IPS-NIHi7 (cell line): Measurements from ENCODE around the gene SEPTIN12.
A peak's percentile ranks its signal among the peaks of the same experiment; 100 is the strongest.
"Not testable (repeated sequence)": the region's sequence is repeated elsewhere in the genome, so short reads cannot be mapped to it uniquely, and the experiment has no call there.

Source experiments
- DNase-seq: peaks from one replicate; pipeline ENCODE4 v3.0.0; 2012; ENCODE audit warnings: mixed read lengths; ENCODE audit errors: extremely low spot score

Gene SEPTIN12

DNA sequence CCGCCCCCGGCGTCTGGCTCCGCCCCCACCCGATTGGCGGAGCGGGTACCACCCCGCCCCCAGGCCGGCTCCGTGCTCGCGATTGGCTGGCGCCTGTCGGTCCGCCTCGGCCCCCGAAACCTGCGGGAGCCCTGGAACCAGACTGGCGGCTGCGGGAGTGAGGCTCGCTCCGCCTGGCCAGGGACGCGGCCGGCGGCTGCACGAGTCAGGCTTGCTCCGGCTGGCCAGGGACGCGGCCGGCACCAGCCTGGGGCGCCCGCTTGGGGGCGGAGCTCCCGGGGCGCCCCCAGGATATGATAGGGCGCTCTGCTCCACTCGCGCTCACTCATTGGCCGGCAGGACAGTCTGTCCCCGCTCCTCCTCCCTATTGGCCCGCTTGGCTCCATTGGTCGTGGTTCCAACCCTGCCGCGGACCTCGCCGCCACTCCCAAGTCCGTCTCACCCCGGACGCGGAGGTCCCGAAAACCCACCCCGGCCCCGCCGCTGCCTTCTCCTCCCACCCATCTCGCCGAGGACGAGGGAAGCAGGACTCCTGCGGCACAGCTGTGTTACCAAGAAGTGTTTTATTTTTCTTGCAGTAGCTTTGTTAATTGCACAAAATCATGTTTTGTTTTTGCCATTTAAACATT is 14.6 kb upstream of the SEPTIN12 start:
- peak; percentile 100 for DNase-seq

- peak; percentile 89 for DNase-seq
These were observed 14.0 kb upstream of the SEPTIN12 start, which contains the start of gene ROGDI for GRCh38 chr16:4801962-4802658. Gene ROGDI (minus strand): TSS chr16:4802633. CDS start chr16:4802571, 62 bp downstream.

DNA sequence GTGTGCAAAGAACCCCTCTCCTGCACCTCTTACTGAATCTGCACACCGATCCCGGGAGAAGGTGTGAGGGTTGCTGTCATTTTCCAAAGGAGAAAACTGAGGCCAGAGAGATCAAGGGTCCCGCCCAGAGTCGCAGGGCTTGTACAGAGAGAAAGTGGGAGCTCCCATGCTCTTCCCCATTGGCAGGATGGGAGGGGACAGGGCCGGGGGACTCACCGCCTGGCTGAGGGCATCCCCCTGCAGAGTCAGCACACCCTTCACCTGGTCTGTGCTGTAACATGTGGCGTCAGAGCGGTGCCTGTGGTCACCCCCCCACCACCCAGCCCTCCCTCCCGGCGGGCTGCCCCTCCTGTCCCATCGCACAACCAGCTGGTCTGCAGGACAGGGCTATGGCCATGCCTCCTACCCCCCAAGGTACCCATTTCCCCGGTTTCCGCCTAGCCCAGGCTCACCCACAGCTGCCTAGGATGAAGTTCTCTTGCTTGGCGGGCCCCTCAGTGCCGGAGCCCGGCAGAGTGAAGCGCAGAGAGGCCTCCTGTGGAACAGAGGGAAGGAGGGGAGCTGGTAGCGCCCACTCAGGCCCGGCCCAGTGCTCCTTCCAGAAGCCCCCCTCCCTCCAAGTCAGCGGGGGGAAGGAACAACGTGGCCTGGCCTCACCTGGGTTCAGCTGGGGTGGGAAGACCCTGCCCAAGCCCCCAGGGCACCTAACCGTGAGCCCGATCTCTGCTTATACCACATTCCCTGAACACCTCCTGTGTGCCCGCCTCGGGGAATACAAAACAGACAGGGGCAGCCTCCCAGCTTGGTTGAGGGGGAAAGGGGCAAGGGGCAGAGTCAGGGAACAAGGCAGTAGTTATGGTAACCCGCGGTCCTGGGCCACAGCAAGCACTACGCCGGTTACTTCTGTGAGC is 13.2 kb upstream of the SEPTIN12 start:
- DNase-seq = no peak

GRCh38 chr16:4800290-4801041 is 12.3 kb upstream of the SEPTIN12 start:
- no peak for DNase-seq

- DNase-seq = no peak
These were observed 11.2 kb upstream of the SEPTIN12 start for GRCh38 chr16:4799171-4799855.

GRCh38 chr16:4798456-4798855 is 10.3 kb upstream of the SEPTIN12 start:
- no peak for DNase-seq

- no peak for DNase-seq
These were observed 9.7 kb upstream of the SEPTIN12 start for GRCh38 chr16:4797805-4798252.

DNA sequence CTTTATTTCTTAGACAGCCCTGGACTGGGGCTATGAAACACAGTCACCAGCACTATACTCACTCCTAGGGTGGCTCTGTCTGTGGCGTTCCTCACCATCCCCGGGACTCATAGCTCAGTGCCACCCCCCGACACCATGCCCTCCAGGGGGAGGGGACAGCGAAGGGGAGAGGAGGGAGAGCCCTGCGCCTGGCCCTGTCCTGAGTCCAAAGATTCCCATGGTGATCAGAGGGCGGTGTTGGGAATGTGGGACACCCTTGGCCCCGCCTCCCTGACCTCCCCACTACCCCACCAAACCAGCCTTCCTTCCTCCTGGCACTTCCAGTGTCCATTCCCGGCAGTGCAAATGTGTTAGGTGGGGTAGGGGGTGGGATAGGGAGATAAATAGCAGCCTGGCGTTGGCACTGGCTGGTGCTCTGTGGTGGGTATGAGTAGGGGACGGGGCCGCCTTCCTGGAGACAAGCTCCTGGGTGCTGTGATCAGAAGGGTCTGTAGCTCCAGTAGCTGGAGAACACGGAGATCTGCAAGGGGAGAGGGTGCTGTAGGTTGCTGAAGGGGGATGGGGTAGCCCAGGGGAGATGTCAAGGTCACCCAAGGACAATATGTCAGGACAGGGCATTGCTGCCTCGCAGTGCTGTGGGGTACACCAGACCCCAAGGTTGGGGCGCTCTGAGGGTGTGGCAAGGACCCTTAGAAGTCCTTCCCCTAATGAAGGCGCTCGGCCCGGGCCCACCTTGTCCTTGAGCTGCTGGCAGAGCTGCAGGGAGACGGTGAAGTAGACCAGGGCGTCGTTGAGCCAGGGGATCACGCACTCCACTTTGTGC is 9.0 kb upstream of the SEPTIN12 start:
- no peak for DNase-seq

DNA sequence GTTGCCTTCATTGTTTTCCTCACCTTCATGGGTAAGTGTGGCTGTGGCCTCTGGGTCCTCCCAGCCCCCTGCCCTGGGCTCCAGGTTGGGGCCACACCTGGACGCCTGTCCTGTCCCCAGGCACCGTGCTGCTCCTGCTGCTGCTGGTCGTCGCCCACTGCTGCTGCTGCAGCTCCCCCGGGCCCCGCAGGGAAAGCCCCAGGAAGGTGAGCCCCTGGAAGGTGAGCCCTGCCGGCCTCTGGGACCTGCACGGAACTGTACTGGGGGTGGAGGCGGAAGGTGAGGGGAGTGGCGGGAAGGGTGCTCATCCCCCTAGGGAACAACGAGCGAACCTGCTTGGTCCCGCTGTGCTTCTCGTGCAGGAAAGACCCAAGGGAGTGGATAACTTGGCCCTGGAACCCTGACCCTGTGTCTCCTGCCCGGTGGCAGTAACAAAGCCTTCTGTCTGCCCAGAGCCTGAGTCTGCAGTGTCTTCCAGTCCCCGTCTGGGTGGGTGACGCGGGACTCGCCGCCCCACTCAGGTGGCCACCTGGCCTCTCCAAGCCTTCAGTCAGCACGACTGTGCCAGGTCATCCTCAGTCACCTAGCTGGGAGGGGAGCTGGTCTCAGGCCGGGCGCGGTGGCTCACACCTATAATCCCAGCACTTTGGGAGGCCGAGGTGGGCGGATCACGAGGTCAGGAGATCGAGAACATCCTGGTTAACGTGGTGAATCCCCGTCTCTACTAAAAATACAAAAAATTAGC is 7.9 kb upstream of the SEPTIN12 start:
- DNase-seq = no peak

- DNase-seq = no peak
These were observed 7.2 kb upstream of the SEPTIN12 start, which contains the start of gene SMIM22 for GRCh38 chr16:4795181-4795827. Gene SMIM22 (plus strand): TSS chr16:4795369. CDS start chr16:4795735, 366 bp downstream.

DNA sequence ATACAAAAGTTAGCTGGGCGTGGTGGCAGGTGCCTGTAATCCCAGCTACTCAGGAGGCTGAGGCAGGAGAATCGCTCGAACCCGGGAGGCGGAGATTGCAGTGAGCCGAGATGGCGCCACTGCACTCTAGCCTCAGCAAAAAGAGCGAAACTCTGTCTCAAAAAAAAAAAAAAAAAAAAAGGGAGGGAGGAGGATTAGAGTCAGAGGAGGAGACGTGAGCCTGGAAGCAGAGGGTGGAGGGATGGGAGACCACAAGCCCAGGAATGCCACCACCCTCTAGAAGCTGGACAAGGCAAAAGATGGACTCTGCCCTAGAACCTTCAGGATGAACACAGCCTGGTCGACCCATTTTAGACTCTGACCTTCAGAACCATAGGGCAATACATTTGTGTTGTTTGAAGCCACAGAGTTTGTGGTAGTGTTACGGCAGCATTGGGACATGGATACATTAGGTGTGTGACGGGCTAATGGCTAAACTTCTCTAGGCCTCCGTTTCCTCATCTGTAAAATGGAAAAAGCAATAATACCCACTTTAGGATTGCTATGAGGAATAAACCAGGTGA is 4.9 kb upstream of the SEPTIN12 start:
- no peak for DNase-seq

- no peak for DNase-seq
These were observed 2.7 kb upstream of the SEPTIN12 start for GRCh38 chr16:4790871-4791270.

GRCh38 chr16:4790261-4790660 is 2.1 kb upstream of the SEPTIN12 start:
- DNase-seq = no peak

- DNase-seq = no peak
These were observed 765 bp upstream of the SEPTIN12 start for GRCh38 chr16:4788910-4789309.

DNA sequence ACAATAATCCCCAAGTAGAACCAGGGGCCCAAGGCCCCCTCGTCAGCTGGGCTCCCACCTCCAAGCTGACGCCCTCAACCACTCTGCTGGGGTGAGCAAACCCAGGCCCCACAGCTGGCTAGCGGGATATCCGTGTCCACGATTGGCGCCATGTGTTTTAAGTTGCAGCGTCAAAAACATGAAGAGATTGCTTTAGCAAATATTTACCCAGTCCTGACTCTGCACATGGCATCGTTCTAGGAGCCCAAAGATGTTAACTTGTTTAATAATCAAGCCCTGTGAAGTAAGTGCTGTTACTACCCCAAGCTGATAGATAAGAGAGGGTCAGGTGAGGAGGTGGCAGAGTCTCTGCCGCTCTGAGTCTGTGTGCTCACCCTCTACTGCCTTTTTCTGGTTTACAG is 344 bp upstream of the SEPTIN12 start:
- DNase-seq = no peak

GRCh38 chr16:4787068-4787467 is 1.1 kb downstream of the SEPTIN12 start:
- DNase-seq = no peak

GRCh38 chr16:4785758-4786433 is 2.2 kb downstream of the SEPTIN12 start:
- no peak for DNase-seq

- DNase-seq = not testable (repeated sequence)
These were observed 3.6 kb downstream of the SEPTIN12 start for GRCh38 chr16:4784444-4784987.
